Pancreas (tissue), 10 donors: ENCODE results near the gene TK1. TPM values are rescaled to one million over a fixed set of nuclear protein-coding genes. Genes with fewer than 3 reads are reported as not detected.

Source experiments
- ATAC-seq, 4 donors: fragments of 200-7000 bp; cut with Tn5 transposase; one replicate each; pipeline versions ENCODE4 v1.8.0 to v1.9.1; 2020; ENCODE audit warnings: mild to moderate bottlenecking in 4 of 4, moderate library complexity in 4 of 4
- DNase-seq, 6 donors: peaks; one replicate each; pipeline ENCODE4 v3.0.0-alpha.2; 2020
- FAIRE-seq: peaks from 2 replicates; lab custom pipeline; 2012; peaks lifted over from hg19 to GRCh38; lab: Jason Lieb, UNC
- H3K27ac ChIP-seq, 4 donors: fragments of 200-600 bp; sonication (generic); 1 replicate in 3 of 4; 2 replicates in 1 of 4; pipeline versions ENCODE4 v1.5.0 to v1.8.0; 2020
- H3K27me3 ChIP-seq, 4 donors: fragments of 200-600 bp; one replicate each; pipeline ENCODE4 v1.8.0; 2021
- H3K36me3 ChIP-seq, 3 donors: fragments of 200-600 bp; sonication (generic) in 1 of 3; one replicate each; pipeline versions ENCODE4 v1.5.0 to v1.8.0; 2020 to 2021
- H3K4me1 ChIP-seq, 3 donors: fragments of 200-600 bp; one replicate each; pipeline ENCODE4 v1.8.0; 2021
- H3K4me3 ChIP-seq, 4 donors: fragments of 200-600 bp; sonication (generic) in 2 of 4; one replicate each; pipeline versions ENCODE4 v1.5.0 to v1.8.0; 2020 to 2021
- H3K9me3 ChIP-seq, 4 donors: fragments of 200-600 bp; one replicate each; pipeline ENCODE4 v1.8.0; 2021
- WGBS, 2 donors: extraction: QIAGEN DNeasy Blood & Tissue Kit; methylation state at CpG; one replicate each; pipeline ENCODE4 v1.1.7; 2013; 5-methylcytosine and 5-hydroxymethylcytosine counted together
- intact Hi-C, 3 donors: fragments of 100-400 bp; cut with DNase I; formaldehyde crosslinking; loops; one replicate each; pipeline versions ENCODE4 v1.11.1 to v1.14.2; 2022
- polyA plus RNA-seq, 2 donors: library from polyadenylated mRNA; stranded (reverse); fragments of 200-250 nt; gene quantifications; one replicate each; pipeline ENCODE4 v1.2.3, GENCODE V29; 2013
- total RNA-seq, 6 donors: library from RNA; stranded (reverse); fragmentation: NEBNext Ultra II Directional in 4 of 6; extraction: Animal tissue kit (Norgen Biotek cat#: 25700) in 4 of 6; gene quantifications; one replicate each; pipeline versions ENCODE4 v1.2.1 to v1.2.4, GENCODE V29; 2021 to 2023
- TF ChIP-seq, protein P1 (sequence below), 4 donors: fragments of 200-600 bp; sonication (generic) in 3 of 4; IDR thresholded peaks; one replicate each; pipeline versions ENCODE4 v1.5.0 to v1.8.0; 2021; ENCODE audit warnings: antibody characterized with exemption in 4 of 4
- donor health status: healthy with polysubstance abuse.
- donor health status: DM: no; HTN: no; CAD: no; lungs with moderate emphysema.
- donor health status: DM: no; HTN: no; CAD: no.
- donor health status: control.
- donor health status: control.
- donor health status: Bipolar disorder and iron deficiency.
- donor health status: DM: yes; HTN: yes; CAD: no.
- donor health status: DM: no; HTN: no; CAD: no.
- donor health status: DM: no; HTN: no; CAD: no.
- donor health status: DM: yes; HTN: yes; CAD: no.

The TK1 gene
- total and polyA plus RNA-seq, 8 donors: 1.2 to 4.2 (median 2.6) TPM

DNA sequence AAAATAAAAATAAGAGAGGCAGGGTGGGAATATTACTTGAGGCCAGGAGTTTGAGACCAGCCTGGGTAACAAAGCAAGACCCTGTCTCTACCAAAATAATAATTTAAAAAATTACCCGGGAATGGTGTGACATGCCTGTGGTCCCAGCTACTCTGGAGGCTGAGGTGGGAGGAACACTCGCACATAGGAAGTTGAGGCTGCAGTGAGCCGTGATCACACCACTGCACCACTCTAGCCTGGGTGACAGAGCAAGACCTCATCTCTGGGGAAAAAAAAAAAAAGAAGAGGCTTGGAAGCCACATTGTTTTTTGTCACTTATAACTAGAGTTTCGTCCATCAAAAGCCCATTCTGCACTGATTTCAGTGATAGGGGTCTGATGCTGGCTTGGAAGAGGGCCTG, 41.3 kb upstream of the TK1 start:
- Histone ChIP-seq H3K4me3 (no peak overlapping the region), H3K36me3 (no peaks in the 10 kb centered on the region), H3K27ac (no peak overlapping the region), H3K4me1 (no peaks in the 10 kb centered on the region), H3K27me3 (peaks cover 0 to 19% (median 0%) of the 10 kb centered on the region in 4 donors), H3K9me3 (no peaks in the 10 kb centered on the region)
- intact Hi-C loops: no loop called here
- ATAC-seq: no peak
- DNase-seq: no peak
- TF ChIP-seq, protein P1, sequence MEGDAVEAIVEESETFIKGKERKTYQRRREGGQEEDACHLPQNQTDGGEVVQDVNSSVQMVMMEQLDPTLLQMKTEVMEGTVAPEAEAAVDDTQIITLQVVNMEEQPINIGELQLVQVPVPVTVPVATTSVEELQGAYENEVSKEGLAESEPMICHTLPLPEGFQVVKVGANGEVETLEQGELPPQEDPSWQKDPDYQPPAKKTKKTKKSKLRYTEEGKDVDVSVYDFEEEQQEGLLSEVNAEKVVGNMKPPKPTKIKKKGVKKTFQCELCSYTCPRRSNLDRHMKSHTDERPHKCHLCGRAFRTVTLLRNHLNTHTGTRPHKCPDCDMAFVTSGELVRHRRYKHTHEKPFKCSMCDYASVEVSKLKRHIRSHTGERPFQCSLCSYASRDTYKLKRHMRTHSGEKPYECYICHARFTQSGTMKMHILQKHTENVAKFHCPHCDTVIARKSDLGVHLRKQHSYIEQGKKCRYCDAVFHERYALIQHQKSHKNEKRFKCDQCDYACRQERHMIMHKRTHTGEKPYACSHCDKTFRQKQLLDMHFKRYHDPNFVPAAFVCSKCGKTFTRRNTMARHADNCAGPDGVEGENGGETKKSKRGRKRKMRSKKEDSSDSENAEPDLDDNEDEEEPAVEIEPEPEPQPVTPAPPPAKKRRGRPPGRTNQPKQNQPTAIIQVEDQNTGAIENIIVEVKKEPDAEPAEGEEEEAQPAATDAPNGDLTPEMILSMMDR (IDR thresholded peaks at IDR 0.05): no peak
- FAIRE-seq: no peak
- WGBS, 2 donors: 68 to 76% methylated on average over 4 of the region's 4 CpGs

DNA sequence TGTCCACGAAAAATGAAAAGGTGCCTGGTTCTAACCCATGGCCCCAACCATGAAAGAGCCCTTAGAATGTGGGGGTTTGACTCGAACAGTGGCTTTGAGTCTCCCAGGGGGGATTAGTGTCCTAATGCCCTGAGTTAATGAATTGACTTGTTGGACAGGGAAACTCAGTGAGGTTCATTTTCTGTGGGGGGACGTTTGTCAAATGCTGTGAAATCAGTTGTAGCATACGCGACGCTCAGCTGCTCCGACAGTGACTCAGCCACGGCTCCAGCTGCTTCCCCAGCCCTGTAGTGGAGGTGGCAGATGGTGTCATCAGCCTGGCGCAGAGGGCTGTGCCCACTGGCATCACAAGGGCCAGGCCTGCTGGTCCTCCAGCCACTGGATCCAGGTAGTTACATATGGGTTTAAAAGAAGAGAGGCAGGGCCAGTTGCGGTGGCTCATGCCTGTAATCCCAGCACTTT, 40.6 kb upstream of the TK1 start:
- intact Hi-C loops: no loop called here
- peaks cover 0 to 16% (median 0%) of the 10 kb centered on the region in 4 donors for H3K27me3 ChIP-seq
- DNase-seq: no peak
- no peak overlapping the region for H3K4me3 ChIP-seq
- no peaks in the 10 kb centered on the region for H3K9me3 ChIP-seq
- FAIRE-seq: no peak
- no peak for ATAC-seq
- no peaks in the 10 kb centered on the region for H3K4me1 ChIP-seq
- H3K27ac ChIP-seq: no peak overlapping the region
- 75 to 77% methylated on average over 10 of the region's 10 CpGs for WGBS, 2 donors
- no peaks in the 10 kb centered on the region for H3K36me3 ChIP-seq
- TF ChIP-seq, protein P1 (IDR thresholded peaks at IDR 0.05): no peak

DNA sequence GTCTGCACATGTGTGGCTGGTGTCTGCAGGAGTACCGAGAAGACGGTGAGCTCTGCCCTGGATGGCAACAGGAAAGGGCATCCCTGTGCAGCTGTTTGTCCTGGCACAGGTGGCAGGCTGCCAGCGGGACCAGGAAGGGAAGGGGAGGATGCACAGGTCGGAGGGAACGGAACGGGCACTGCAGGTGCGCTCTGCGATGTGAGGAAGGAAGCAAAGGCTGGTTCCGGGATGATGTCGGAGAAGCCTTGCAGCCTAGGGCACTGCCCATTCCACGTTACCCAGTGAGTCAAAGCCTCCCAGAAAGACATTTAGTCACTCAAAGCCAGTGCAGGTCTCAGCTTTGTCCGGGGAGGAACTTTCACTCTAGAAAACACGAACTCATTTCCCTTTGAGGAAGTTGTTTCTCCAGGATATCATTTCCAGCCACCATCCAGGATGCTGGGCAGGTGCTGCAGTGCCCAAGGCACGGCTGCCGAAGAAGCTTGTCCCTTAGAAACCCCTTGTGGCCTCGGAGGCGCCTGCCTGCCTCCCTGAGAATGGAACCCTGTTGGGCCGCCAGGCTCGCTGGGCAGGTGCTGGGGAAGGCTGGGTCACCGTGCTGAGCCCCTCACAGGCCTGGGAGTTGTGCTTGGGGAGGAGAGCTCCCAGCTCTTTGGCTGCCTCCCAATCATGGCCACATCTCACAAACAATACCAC, 40.1 kb upstream of the TK1 start:
- H3K4me3 ChIP-seq: no peak overlapping the region
- intact Hi-C loops: no loop called here
- FAIRE-seq (no peak), ATAC-seq (peak in 1 of 4 donors; percentile 39), DNase-seq (peak in 1 of 6 donors; percentile 33)
- no peaks in the 10 kb centered on the region for H3K9me3 ChIP-seq
- 71% methylated on average over 20 of the region's 20 CpGs for WGBS, 2 donors
- TF ChIP-seq, protein P1 (IDR thresholded peaks at IDR 0.05): no peak
- no peaks in the 10 kb centered on the region for H3K4me1 ChIP-seq
- peaks cover 0 to 11% (median 0%) of the 10 kb centered on the region in 4 donors for H3K27me3 ChIP-seq
- no peaks in the 10 kb centered on the region for H3K36me3 ChIP-seq
- no peak overlapping the region for H3K27ac ChIP-seq

DNA sequence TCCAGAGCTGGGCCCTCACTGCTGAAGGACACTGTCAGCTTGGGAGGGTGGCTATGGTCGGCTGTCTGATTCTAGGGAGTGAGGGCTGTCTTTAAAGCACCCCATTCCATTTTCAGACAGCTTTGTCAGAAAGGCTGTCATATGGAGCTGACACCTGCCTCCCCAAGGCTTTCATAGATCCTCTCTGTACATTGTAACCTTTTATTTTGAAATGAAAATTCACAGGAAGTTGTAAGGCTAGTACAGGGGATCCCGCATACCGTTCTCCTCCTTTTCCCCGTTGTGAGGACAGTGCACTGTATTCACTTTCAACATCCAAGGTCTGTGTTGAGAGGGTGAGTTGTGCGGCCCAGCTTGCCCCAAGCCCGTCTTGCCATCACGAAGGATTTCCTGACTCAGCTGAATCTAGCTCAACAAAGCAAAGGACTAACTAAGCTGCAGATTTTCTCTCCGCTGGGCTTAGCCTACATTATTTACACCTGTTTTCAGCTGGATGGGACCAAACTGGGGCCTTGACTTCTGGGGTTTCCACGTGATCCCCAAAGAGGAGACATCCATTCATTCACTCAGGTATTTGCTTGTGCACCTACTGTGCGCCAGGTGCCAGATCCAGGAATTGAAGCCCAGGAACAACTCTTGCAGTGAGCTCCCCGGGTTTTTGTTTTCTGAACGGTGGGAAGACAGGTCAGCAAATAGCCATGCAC, 39.4 kb upstream of the TK1 start:
- TF ChIP-seq, protein P1 (IDR thresholded peaks at IDR 0.05): no peak
- H3K9me3 ChIP-seq: no peaks in the 10 kb centered on the region
- H3K36me3 ChIP-seq: no peaks in the 10 kb centered on the region
- intact Hi-C loops: no loop called here
- H3K4me3 ChIP-seq: no peak overlapping the region
- peaks cover 0 to 8% (median 0%) of the 10 kb centered on the region in 4 donors for H3K27me3 ChIP-seq
- no peaks in the 10 kb centered on the region for H3K4me1 ChIP-seq
- H3K27ac ChIP-seq: no peak overlapping the region
- ATAC-seq (no peak), DNase-seq (no peak), FAIRE-seq (no peak)
- 78 to 79% methylated on average over 12 of the region's 12 CpGs for WGBS, 2 donors
